Right atrium auricular region (tissue), 2 donors: ENCODE data around the gene RTBDN. TPM values are rescaled to one million over a fixed set of nuclear protein-coding genes. Genes with fewer than 3 reads are reported as not detected.

ENCODE experiments used
- DNase-seq: peaks from one replicate; pipeline ENCODE4 v3.0.0-alpha.2; 2019; ENCODE audit warnings: low spot score
- H3K27ac ChIP-seq, 2 donors: fragments of 200-600 bp; sonication (generic); 1 replicate in 1 of 2; 2 replicates in 1 of 2; pipeline ENCODE4 v1.5.1; 2016 to 2019
- H3K27me3 ChIP-seq, 2 donors: fragments of 200-600 bp; sonication (generic); one replicate each; pipeline versions ENCODE4 v1.5.1 to v1.6.0; 2017 to 2019
- H3K36me3 ChIP-seq: fragments of 200-600 bp; sonication (generic); one replicate; pipeline ENCODE4 v1.5.1; 2016
- H3K4me1 ChIP-seq, 2 donors: fragments of 200-600 bp; sonication (generic); one replicate each; pipeline versions ENCODE4 v1.5.1 to v1.6.0; 2017 to 2019
- H3K4me3 ChIP-seq, 2 donors: fragments of 200-600 bp; sonication (generic); 1 replicate in 1 of 2; 2 replicates in 1 of 2; pipeline ENCODE4 v1.5.1; 2017 to 2019; ENCODE audit warnings: mild to moderate bottlenecking in 1 of 2, moderate library complexity in 1 of 2
- H3K9me3 ChIP-seq, 2 donors: fragments of 200-600 bp; sonication (generic); one replicate each; pipeline ENCODE4 v1.5.1; 2019
- CTCF ChIP-seq, 2 donors: fragments of 200-600 bp; sonication (generic); IDR thresholded peaks; one replicate each; pipeline ENCODE4 v1.5.1; 2019; ENCODE audit warnings: antibody characterized with exemption in 2 of 2
- total RNA-seq, 2 donors: library from RNA; depleted of rRNA; stranded (reverse); fragments of >200 nt; gene quantifications; one replicate each; pipeline ENCODE4 v1.1.0, GENCODE V29; 2016

The RTBDN gene
- total RNA-seq, 2 donors from 2014 or later: not detected

DNA sequence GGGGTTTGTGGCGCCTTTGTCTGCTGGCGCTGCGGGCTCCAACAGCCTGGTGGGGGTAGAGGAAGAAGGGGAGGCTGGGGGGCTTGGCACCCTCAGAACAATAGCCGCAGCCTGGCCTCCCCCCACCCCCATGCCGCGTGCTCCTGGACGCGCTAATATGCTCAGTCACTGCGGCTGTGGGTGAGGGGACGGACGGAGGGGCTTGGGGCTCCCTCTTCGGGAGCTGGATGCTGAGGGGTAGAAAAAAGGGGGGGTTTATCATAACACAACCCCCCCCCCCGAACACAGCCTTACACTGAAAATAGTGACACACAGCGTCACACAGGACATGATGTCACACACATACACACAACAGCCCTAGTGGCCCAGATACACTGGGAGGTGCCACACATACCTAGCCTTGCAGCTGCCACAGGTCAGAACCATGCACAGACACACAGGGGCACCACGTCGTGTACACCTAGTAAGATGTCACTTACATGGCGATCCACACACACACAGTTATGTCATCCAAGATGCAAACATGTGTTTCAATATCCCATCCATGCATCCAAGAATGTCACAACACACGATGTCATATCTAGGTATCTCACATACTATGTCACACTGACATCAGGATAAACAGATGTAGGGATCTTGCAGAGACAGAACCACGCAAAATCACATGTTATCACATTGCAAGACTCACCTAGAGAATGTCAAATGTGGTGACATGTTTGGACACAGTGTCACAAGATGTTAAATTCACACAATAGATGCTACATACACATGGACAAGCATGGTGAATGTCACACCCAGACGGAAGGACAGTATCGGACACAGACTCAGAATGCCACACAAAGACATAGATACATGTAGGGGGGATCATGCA is 4.7 kb upstream of the RTBDN start:
- Histone ChIP-seq H3K4me1 (peaks cover 0 to 31% of the 10 kb centered on the region in 2 donors), H3K9me3 (no peaks in the 10 kb centered on the region), H3K27ac (no peak overlapping the region), H3K4me3 (peak overlapping the region in 1 of 2 donors; percentile 42), H3K36me3 (no peaks in the 10 kb centered on the region), H3K27me3 (peaks cover 38 to 61% of the 10 kb centered on the region in 2 donors)
- TF ChIP-seq CTCF (IDR thresholded peaks at IDR 0.05): no peak
- no peak for DNase-seq

DNA sequence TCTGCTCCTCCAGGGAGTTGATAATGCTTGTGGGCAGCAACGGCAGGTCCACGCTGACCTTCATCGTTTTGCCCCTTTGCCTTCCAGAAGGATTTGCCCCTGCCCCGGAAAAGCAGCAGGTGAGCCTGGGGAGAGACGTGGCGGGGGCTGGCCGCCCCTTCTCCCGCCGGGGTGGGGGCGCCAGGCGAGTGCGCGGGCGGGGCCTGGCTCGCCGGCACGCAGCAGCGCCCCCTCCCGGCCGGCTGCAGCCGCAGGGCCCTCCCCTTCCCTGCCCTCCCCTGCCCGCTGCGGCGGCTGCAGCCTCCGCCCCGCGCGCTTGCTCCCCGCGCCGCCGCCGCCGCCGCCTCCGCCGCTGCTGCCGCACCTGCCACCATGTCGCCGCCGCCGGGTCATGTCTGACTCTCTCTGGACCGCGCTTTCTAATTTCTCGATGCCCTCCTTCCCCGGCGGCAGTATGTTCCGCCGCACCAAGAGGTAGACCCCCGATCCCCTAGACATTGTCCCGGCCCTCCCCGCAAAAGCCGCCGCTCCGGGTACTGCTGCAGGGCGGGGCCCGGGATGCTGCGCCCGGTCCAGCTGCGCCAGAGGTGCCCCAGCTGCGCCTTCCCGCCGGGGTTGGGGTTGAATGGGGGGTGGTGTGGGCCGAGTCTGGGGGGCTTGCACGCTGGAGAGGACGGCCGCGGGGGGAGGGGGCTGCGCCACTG is 4.0 kb upstream of the RTBDN start, which contains the start of gene MAST1:
Gene MAST1 (plus strand): TSS at position 334 of the 704 bp plus-strand sequence. CDS start 58 bp downstream, at position 392.
- Histone ChIP-seq H3K4me3 (peak within 1 kb of the TSS in 1 of 2 donors; percentile 42), H3K27me3 (peaks cover 42 to 67% of the 10 kb centered on the region in 2 donors), H3K9me3 (no peaks in the 10 kb centered on the region), H3K27ac (no peak within 1 kb of the TSS), H3K4me1 (peaks cover 0 to 39% of the 10 kb centered on the region in 2 donors), H3K36me3 (no peaks in the 10 kb centered on the region)
- no peak for DNase-seq
- peak; percentile 49 to 58 for TF ChIP-seq CTCF (IDR thresholded peaks at IDR 0.05)

GRCh38 chr19:12837225-12837624 is 2.8 kb upstream of the RTBDN start:
- no peak overlapping the region for H3K4me3 ChIP-seq
- H3K4me1 ChIP-seq: peaks cover 0 to 49% of the 10 kb centered on the region in 2 donors
- H3K36me3 ChIP-seq: no peaks in the 10 kb centered on the region
- H3K9me3 ChIP-seq: no peaks in the 10 kb centered on the region
- peaks cover 52 to 76% of the 10 kb centered on the region in 2 donors for H3K27me3 ChIP-seq
- no peak overlapping the region for H3K27ac ChIP-seq
- no peak for DNase-seq
- no peak for TF ChIP-seq CTCF (IDR thresholded peaks at IDR 0.05)

DNA sequence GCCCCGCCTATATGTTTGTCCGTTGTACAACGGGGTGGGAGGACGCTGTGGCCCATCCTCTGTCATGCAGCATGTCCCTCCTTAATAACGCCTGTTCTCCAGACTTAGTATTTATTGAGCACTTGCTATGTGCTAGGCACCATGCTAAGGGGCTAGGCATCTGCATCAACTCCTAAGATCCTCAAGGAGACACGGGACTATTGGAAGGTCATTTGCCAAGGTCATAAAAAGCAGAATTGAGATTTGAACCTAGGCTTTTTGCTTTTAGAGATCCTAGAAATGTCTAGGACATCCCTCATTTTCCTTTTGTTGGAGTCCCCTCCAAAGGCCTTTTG is 2.1 kb upstream of the RTBDN start:
- Histone ChIP-seq H3K9me3 (no peaks in the 10 kb centered on the region), H3K27ac (no peak overlapping the region), H3K4me3 (no peak overlapping the region), H3K27me3 (peaks cover 53 to 70% of the 10 kb centered on the region in 2 donors), H3K36me3 (no peaks in the 10 kb centered on the region), H3K4me1 (peaks cover 0 to 49% of the 10 kb centered on the region in 2 donors)
- no peak for TF ChIP-seq CTCF (IDR thresholded peaks at IDR 0.05)
- DNase-seq: no peak

GRCh38 chr19:12834976-12835757 is 788 bp upstream of the RTBDN start:
- Histone ChIP-seq H3K4me1 (peaks cover 0 to 39% of the 10 kb centered on the region in 2 donors), H3K36me3 (no peaks in the 10 kb centered on the region), H3K9me3 (no peaks in the 10 kb centered on the region), H3K4me3 (no peak overlapping the region), H3K27ac (no peak overlapping the region), H3K27me3 (peaks cover 45 to 63% of the 10 kb centered on the region in 2 donors)
- no peak for DNase-seq
- no peak for TF ChIP-seq CTCF (IDR thresholded peaks at IDR 0.05)
